SK-MEL-5 (cell line): ENCODE results near the gene ZNF777. TPM values are rescaled to one million over a fixed set of nuclear protein-coding genes. Genes with fewer than 3 reads are reported as not detected.

Source experiments
- DNase-seq: peaks from one replicate; pipeline ENCODE4 v3.0.0-alpha.2; 2016; ENCODE audit warnings: low read depth, low spot score
- in situ Hi-C: cut with HindIII; loops from 2 replicates; pipeline ENCODE4 v1.10.0; 2016; ENCODE audit warnings: low sequenced_read_pairs, high pct_unique_total_duplicates, low pct_unique_long_range_greater_than_20kb
- total RNA-seq: library from RNA; depleted of rRNA; stranded (reverse); fragments of >200 nt; shearing (Covaris generic); gene quantifications from 2 replicates; pipeline ENCODE4 v1.2.3, GENCODE V29; 2014

The ZNF777 gene
- total RNA-seq, 1 experiment from 2014 or later: 5.4 TPM

GRCh38 chr7:149489391-149490024 is 28.6 kb upstream of the ZNF777 start:
- DNase-seq: peak; percentile 43

DNA sequence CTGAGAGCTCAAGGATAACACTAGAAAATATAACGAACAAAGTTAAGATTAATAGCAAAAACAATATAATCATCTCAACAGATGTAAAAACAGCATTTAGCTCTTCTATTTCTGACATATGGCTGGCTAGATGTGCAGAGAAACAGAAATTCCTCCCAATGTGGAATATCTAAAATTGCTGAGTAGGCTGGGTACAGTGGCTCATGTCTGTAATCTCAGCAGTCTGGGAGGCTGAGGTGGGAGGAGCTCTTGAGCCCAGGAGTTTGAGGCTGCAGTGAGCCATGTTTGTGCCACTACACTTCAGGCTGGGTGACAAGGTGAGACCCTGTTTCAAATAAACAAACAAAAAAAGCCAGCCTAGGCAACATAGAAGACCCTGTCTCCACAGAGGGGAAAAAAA is 18.7 kb upstream of the ZNF777 start:
- DNase-seq: no peak
- in situ Hi-C loops: no loop called here

More at GRCh38 chr7:149489391-149490024, 28.6 kb upstream of the ZNF777 start:
- in situ Hi-C loops: no loop called here

DNA sequence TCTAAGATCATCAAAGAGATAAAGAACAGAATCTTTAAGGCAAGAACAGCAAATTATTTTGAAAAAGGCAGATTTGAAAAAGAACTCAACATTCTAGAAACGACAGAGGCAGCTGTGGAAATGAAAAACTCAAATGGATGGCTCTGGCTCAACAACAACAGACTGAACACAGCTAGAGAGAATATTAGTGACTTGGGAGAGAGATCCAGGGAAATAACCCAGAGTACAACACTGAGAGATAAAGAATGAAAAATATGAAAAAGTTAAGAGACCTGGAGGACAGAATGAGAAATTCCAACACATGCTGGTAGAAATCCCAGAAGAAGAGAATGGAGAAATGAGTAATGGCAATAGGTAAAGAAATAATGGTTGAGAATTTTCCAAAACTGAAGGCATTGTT is 17.9 kb upstream of the ZNF777 start:
- in situ Hi-C loops: no loop called here
- DNase-seq: no peak

GRCh38 chr7:149477494-149478443 is 16.9 kb upstream of the ZNF777 start:
- DNase-seq: no peak
- in situ Hi-C loops: no loop called here

DNA sequence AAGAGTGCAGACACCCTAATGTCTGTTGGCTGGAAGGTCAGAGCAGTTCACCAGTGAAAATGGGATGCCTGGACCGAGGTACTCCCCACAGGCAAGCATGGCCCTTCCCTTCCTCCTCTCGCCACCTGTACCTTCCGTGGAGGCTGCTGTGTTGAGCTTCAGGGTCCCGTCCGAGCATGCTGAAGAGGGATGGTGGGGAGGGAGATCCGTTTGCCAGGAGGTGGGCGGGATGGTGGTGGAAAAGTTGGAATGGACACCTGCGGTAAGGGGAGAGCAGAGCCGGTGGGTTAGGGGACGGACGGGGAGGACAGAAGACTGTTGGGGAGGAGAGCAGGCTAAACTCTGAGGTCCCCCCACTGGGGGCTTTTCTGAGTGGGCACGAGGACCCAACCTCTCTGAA is 15.9 kb upstream of the ZNF777 start:
- in situ Hi-C loops: no loop called here
- no peak for DNase-seq

DNA sequence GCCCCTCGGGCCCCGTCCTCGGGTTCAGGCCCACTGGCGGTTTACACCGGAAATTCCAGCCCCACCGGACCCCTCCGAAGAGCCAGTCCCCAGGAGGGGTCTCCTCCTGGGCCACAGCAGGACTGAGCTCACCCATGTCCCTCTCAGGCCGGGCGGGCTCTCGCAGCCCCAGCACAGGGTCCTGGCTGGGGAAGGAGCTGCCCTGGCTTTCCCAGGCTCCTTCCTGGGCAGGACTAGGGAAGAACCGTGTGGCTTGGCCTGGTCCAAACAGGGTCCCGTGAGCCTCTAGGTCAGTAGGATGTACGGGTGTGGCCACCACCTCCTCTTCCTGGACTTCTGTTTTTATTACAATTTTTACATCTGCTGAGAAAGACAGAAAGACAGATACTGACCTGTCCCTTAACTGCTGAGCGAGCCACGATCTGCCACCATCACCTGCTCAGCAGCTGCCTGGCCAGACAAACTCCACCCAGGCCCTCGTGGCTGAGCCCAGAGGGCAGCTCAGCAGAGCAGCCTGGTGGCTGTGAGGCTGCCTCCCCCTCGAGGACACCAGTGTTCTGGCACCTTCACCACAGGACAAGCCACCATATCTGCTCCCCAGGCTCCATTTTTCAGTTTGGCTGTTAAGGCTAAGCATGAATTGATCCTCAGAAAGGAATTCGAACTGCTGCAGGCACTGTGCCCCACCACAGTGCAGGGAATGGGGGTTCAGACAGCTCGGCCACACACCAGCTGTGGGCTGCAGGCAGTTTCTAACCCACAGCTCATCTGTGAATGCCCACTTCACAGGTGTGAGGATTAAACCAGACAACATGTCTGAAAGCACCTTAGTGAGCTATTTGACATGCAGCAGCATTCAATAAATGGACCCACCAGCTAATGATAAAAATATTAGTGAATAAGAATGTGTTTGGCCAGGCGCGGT is 14.5 kb upstream of the ZNF777 start:
- in situ Hi-C loops: no loop called here
- DNase-seq: no peak

- in situ Hi-C loops: no loop called here
- no peak for DNase-seq
Measured at GRCh38 chr7:149474309-149475120, 13.7 kb upstream of the ZNF777 start.

DNA sequence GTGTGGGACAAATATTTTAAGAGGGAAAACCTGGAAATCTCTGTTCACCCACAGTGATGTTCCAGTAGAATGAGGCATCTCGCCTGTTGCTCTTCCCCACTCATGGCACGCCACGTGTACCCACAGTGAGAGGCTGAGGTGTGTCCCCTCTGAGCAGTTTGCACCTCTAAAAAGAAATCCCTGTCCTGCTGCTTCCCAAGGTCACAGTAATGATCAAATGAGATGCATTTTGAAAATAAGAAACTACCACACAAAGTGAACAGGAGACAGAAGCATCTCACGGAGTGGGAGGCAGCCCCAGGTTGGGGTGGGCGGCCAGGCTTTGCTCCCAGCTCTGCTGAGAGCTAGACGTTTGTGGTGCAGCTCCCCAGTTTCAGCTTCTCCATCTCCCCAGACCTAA is 12.4 kb upstream of the ZNF777 start:
- DNase-seq: no peak
- in situ Hi-C loops: no loop called here

DNA sequence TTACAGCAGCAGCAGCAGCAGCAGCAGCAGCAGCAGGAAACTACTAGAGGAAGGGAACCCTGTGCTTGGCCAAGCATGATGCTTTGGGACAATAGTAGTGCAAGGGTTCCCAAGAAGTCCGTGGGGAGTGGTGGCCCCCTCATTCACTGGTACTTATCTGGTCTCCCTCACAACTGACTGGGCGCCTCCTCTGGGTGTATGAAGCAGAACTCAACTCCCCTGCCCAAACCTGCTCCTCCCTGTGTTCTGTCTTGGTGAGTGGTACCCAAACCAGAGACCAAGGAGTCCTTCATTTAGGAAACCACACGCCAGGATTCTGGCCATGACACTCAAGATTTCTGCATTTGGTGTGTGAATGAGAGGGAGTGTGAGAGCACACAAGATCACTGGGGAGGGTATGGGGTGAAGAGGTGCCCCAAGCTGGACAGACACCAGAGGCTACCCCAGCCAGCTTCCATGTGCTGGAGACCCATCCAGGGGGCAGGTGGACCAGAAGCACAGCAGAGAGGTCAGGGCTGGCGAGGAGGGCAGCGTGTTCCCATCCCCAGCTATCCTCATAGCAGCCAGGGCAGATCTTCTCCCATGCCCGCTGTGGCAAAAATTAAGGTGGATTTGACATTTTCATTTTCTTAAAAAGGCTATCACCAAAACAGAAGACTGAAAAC is 10.6 kb upstream of the ZNF777 start:
- in situ Hi-C loops: no loop called here
- DNase-seq: no peak

DNA sequence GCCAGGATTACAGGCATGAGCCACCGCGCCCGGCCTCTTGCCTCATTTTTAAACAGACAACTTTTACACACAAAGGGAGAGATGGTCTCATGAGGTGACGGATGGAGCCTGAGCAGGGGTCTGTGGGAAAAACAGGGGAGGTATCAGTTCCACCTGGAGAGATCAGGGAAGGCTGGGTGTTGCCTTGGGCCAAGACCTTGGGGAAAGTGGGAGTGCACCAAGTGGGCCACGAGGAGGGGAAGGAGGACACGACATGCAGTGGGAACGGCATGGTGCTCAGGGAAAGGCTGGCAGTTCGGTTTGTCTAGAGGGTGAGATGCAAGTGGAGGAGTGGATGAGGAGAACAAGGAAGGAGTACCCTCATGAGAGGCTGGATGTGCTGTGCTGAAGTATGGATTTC is 8.9 kb upstream of the ZNF777 start:
- in situ Hi-C loops: no loop called here
- no peak for DNase-seq

- DNase-seq: peak; percentile 69
- in situ Hi-C loops: no loop called here
Measured at GRCh38 chr7:149468208-149468607, 7.3 kb upstream of the ZNF777 start.

DNA sequence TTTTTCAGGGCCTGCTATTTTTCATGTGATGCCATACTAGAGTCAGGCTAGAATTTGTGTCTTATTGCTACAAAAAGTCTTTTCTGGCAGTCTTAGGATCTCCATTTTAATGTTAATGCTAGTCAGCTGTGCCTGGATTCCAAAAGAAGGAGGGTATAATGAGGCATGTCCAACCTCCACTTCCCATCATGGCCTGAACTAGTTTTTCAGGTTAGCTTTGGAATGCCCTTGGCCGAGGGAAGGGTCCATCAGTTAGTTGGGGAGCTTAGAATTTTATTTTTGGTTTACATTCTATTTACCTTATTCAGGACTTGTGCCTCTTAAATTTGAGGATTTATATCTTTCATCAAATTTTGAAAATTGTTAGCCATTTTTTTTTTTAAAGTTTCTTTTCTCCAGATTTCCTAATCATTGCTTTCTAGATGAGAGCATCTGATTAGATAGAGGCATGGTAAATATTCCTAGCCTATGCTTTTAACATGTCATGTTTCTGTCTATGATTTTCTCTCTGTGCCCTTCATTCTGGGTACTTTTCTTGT is 6.5 kb upstream of the ZNF777 start:
- DNase-seq: no peak
- in situ Hi-C loops: no loop called here

DNA sequence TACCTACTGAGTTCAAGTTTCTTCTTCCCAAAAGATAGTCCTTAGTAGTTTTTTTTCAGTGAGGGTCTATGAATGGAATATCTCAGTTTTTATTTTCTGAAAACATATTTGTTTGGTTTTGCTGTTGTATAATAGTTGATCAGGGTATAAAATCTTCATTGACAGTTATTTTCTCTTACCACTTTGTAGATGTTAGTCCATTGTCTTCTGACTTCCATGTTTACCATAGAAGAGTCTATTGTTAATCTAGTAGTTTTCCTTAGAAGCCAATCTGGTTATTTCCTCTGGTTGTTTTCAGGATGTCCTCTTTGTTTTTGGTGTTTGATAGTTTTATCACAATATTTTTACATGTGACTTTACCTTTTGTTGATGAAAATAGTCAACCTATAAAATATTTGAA is 5.5 kb upstream of the ZNF777 start:
- in situ Hi-C loops: no loop called here

GRCh38 chr7:149463500-149464161 is 2.8 kb upstream of the ZNF777 start:
- DNase-seq: no peak
- in situ Hi-C loops: no loop called here

More for the DNA sequence above, 5.5 kb upstream of the ZNF777 start:
- no peak for DNase-seq

DNA sequence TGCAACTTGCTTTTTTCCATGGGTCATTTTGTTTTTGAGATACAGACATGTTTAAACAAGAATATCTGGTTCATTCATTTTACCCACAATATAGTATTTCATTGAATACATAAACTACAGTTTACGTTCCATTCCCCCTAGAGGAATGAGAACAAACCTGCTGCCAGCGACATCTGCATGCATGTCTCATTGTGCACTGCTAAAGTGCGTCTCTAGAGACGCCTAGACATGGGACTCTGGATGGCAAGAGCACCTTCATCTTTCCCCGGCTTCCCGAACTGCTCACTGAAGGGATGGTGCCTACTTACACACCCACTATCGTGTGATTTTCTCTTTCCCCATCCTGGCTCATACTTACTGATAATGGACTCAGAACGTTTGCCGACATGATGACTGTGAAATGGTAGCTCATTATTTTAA is 1.2 kb upstream of the ZNF777 start:
- in situ Hi-C loops: no loop called here
- no peak for DNase-seq
